ENCODE measurements around the gene MCC.

DNA sequence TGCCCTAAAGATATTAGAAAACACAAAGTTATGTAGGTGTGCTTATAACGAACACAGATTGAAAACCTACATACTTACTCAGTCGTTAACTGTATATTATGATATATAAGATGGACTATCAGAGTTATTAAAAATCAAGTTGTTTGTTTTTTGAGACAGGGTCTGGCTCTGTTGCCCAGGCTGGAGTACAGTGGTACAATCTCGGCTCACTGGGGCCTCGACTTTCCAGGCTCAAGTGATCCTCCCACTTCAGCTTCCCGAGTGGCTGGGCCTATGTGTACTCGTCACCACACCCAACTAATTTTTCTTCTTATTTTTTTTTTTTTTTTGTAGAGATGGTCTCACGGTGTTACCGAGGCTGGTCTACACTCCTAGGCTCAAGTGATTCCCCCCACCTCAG, 211.8 kb downstream of the MCC start:
- TF ChIP-seq EZH2 (IDR thresholded peaks at IDR 0.05; ENCODE audit: insufficient read depth, poor library complexity, severe bottlenecking) (no peak), EZH2phosphoT487 (IDR thresholded peaks at IDR 0.05; ENCODE audit: insufficient read depth, low read depth) (no peak)
